IPS-NIHi7 (cell line): ENCODE data around the gene MTHFSD.

Source experiments
- DNase-seq: peaks from one replicate; pipeline ENCODE4 v3.0.0; 2012; ENCODE audit warnings: mixed read lengths; ENCODE audit errors: extremely low spot score

Gene MTHFSD

GRCh38 chr16:86514481-86515376 lies 40.3 kb downstream of the MTHFSD start:
- DNase-seq, result no peak

- DNase-seq, result no peak
These were observed 41.4 kb downstream of the MTHFSD start for GRCh38 chr16:86513471-86514277.

GRCh38 chr16:86512860-86513470 lies 42.1 kb downstream of the MTHFSD start:
- no peak for DNase-seq

DNA sequence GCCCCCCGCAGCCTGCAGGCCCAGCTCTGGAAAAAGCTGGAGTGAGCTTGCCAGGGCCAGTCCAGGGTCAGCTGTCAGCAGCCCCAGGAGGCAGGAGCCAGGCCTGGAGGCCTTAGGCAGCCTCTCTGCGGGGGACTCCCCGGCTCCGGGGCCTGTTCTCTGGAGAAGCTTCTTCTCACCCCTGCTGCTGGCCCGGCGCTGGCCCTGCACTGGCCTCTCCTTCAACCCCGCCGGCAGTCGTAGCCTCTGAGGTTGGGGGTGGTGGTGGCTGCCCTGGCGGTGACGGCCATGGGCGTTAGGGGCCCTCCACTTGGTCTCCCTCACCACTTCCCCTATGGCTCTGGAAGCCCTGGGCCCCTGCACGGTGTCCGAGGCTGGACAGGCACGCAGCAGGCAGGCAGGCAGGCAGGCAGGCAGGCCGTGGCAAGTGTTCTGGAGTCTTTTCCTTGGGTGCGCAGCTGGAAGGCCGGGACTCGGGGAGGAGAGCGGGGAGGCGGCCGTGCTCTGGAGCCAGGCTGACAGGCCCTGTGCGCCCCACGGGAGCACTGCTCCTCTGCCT lies 42.7 kb downstream of the MTHFSD start:
- DNase-seq, result no peak

GRCh38 chr16:86511317-86512161 lies 43.5 kb downstream of the MTHFSD start:
- no peak for DNase-seq

- DNase-seq, result no peak
These were observed 44.4 kb downstream of the MTHFSD start, which contains the start of gene FOXF1 for GRCh38 chr16:86510465-86511261. Gene FOXF1, plus strand, starts transcription at chr16:86510527. Its CDS starts 43 bp downstream, at chr16:86510570.

GRCh38 chr16:86509759-86510464 lies 45.1 kb downstream of the MTHFSD start:
- peak; percentile 79 for DNase-seq

DNA sequence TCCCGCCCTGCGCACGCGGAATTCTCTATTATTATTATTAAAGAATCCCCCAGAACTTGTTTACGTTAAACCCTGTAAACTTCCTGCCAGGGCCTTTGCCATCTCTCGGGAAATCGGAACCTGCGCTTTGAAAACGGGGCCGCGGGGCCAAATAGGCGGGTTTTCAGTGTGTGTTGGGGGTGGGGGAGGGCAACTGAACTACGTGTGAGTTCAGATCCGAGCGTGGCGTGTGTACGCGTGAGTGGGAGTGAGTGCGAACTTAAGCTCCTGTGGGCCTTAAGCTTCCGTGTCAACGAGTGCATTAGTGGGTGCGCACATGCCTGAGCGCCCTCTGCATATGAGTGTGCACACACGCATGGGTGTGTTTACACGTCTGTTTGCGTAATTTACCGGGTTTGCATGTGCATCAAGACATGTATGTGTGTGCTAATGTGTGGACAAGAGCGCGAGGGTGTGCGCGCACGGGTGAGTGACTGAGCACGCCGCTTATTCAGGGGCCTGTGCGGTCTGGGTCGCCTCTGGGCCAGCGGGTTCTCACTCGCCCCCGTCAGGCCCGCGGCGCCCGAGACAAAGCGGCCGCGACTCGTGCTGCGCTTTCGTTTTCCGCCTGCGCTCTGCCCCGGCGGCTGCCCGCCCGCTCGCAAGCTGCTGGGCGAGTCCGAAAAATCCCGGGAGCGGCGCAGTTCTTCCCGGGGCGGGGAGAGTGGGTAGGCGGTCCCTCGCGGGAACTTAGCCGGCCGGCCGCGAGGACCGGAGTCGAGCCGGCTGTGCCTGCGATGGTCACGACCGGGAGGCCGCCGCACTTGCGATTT lies 45.9 kb downstream of the MTHFSD start:
- no peak for DNase-seq

- DNase-seq, result no peak
These were observed 46.7 kb downstream of the MTHFSD start for GRCh38 chr16:86508028-86508946.

DNA sequence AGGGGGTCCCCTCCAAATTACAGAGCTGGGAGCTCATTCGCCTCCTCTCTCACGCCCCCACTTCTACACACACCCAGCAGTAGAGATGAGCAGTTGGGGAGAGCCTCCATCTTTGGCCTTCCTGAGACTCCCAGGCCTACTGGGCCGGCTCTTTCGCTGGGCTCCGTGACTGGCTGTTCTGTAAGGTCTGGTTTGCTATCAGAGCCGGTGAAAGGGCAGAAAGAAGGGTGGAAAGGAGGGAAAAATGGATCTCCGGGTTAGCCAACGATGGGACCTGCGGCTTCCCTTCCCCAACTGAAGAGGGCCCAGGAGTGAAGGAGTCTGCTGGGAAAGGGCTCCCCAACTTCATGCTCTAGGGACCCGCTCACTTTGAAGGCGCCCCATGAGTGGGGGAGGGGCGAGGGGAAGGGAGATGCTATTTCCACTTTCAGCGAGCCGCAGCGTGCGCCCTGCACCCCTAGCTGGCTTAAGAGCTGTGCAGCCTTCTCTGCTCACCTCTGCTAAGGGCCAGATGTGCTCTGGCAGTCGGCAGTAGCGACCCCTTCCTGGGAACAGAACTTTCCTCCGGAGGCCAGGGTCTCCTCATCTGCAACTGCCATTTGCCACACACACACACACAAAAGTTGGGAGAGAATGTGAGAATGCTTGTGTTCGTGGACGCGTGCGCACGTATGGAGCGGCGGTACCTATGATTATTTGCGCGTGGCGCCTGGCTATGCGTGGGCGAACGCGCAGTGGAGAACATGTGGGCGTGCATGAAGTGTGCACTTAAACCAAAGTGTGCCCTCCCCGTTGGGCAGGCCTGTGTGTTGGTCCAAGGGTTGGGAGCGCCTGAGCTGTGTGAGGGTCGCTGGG lies 47.6 kb downstream of the MTHFSD start:
- DNase-seq, result no peak

- DNase-seq, result no peak
These were observed 48.9 kb downstream of the MTHFSD start for GRCh38 chr16:86505899-86506864.

DNA sequence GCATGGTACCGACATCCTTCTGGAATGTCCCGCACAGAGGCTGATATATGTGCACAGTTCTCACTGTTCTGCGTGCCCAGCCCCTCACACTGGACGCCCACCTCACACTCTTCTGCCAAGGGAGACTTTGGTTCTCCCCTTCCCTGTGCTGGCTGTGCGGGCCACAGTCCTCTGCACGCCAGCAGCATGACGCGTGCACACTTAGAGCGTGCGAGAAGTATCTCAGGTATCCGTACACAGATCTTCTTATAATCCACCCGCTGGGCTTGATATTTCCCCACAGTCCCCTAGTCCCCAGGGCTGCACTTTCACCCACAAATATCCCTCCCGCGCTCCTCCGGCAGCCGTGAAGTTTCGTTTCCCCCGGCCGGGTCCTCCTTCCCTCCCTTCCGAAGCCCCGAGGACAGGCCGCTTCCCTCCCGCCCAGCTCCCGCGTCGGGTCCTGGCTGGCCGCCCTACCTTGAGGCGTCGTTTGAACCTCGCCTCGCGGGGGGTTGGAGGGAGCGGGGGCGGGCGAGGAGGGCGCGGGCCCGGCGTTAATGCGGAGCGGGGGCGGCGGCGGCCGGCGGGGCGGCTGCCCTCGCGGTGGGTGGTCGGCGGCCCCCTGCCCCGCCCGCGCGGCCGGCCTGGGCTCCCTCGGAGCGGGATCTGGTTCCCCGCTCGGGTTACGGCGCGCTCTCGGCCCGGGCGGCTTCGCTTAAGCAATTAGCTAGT lies 49.7 kb downstream of the MTHFSD start:
- DNase-seq, result no peak

- DNase-seq, result no peak
These were observed 50.5 kb downstream of the MTHFSD start for GRCh38 chr16:86504315-86505184.

DNA sequence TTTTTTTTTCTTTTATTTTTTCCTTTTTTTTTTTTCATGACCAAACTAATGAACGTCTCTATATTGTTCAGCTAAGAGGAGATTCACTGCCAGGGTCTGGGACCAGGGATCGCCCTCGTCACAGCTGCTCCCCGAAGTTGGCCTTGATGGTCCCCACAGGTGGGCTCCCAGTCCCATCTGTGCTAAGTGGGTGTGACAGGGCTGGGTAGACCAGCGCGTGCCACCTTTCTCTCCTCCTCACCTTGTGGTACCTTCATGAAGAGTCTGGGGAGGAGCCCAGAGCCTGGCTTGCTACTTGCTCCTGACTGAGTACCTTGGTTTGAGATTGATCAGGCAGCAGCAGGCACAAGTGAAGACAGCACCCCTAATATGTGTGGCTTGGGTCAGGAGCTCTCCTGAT lies 51.2 kb downstream of the MTHFSD start:
- DNase-seq, result no peak
